Kidney glomerular epithelial cell (primary cell): ENCODE measurements around the gene ZMYM2.

ENCODE experiments used
- DNase-seq: peaks from one replicate; lab custom pipeline; 2025; lab: John Stamatoyannopoulos, UW

The ZMYM2 gene

DNA sequence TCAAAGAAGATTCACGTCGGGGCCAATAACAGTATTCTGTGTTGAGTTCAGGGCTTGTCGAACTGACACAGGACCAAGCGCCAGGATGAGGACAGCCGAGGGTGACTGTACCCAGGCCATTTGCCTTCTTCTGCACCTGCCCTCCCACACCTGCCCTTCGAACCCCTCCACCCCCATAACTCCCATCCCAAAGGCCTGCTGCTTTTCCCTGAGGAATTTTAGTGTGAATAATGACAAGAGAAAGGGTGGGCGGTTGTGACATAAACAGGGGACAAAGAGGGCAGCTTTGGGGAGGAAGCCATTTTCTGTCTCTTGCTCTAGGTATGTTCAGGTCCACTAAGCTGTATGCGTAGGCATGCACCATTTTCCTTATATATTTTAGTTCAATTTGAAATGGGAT is 176.2 kb downstream of the ZMYM2 start:
- DNase-seq = no peak

DNA sequence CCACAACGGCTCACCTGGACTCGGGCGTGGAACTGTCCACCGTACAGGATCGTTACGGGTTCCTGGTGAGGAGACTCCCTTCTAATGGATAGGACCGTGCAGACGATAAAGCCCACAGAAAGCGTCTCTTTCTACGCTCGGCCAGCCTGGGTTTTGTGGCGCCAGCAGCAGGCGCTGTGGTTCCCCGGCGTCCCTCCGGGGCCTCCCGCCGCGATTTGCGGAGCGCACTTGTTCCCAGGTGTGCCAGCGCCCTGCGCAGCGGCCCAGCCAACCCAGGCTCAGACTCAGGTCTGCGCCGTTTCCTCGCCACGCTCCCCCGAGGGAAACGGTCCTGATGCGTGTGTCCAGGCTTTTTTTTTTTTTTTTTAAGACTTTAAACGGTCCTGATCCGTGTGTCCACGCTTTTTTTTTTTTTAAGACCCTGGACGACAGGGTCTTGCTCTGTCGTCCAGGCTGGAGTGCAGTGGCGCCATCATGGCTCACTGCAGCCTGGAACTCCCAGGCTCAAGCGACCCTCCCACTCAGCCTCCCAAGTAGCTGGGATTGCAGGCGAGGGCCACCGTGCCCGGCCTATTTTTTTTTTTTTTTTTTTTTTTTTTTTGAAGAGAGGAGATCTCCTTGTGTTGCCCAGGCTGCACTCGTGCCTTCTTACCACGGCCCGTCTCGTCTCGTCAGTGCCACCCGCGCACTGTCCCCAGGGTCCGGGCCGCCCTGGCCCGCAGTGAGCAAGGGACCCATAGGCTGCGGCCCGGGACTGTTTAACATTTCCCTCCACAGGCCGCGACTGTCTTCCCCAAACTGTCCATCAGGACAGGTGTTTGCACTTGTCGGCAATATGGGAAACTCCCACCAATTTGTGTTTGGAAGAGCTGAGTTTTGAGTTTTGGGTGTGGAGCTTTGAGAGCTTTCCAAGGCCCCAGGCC is 178.5 kb downstream of the ZMYM2 start:
- no peak for DNase-seq

DNA sequence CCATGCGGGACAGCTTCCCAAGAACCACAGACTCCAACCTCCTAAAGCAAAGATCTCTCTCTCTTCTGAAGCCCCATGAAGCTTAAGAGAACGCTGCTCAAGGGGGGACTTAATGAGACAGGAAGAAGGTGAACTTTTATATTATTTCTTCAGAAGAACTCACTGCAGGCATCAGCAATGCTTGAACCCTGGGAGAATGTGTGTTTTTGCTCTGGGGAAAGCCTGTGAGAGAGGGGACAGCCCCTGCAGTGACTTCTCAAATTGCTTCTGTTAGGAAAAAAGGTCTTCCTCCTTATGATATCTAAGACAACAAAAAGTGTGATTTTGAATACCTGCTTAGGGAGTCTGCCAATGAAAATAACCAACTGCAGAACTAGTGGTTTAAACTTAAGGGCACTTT is 179.3 kb downstream of the ZMYM2 start:
- no peak for DNase-seq

DNA sequence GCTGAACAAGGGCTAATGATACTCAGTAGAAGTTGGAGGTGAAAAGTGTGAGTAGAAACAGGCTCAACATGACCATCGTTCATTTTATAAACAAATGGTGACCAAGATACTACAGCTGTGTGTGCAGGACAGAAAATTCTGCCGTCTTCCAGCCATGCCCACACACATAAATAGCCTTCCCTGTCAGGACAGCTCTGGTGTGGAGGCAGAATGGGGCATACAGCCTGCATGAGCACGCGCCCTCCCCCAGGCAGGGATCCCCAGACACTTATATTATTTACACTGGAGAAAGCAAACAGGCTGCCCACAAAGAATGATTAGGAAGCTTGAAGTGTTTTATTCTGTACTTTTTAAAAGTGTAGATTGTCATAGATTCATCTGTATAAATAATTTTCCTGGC is 182.0 kb downstream of the ZMYM2 start:
- no peak for DNase-seq
